Activated CD8-positive, alpha-beta T cell treated with anti-CD3 and anti-CD28 coated beads, Interleukin-2, amount 10 ng/mL, durations not matched to agents 7 days and 5 days (primary cell): ENCODE measurements around the gene REPS2. TPM values are rescaled to one million over a fixed set of nuclear protein-coding genes. Genes with fewer than 3 reads are reported as not detected.

Experiments
- ATAC-seq: fragments of 150-1000 bp; cut with Tn5 transposase; one replicate; pipeline ENCODE4 v1.10.0; 2021; ENCODE audit warnings: moderate library complexity
- CTCF ChIA-PET: fragments of 350-600 bp; sonication (Branson Sonifier 250); formaldehyde crosslinking; loops from one replicate; lab custom pipeline; 2021; ENCODE audit warnings: antibody characterized with exemption; lab: Charles Lee
- POLR2A ChIA-PET: fragments of 350-600 bp; sonication (Branson Sonifier 250); formaldehyde crosslinking; loops from one replicate; lab custom pipeline; 2021; ENCODE audit warnings: antibody characterized with exemption; lab: Charles Lee
- DNase-seq: peaks from one replicate; pipeline ENCODE4 v3.0.0-alpha.2; 2020
- H3K27ac Mint-ChIP-seq: one replicate; pipeline ENCODE4 v1.8.0; 2021; ENCODE audit warnings: mild to moderate bottlenecking, mixed read lengths
- H3K27me3 Mint-ChIP-seq: one replicate; pipeline ENCODE4 v1.8.0; 2021; ENCODE audit warnings: low read depth, mixed read lengths
- H3K36me3 Mint-ChIP-seq: one replicate; pipeline ENCODE4 v1.8.0; 2021; ENCODE audit warnings: low read depth, mixed read lengths
- H3K4me1 Mint-ChIP-seq: one replicate; pipeline ENCODE4 v1.8.0; 2021; ENCODE audit warnings: low read depth, mixed read lengths
- H3K4me3 Mint-ChIP-seq: one replicate; pipeline ENCODE4 v1.8.0; 2021; ENCODE audit warnings: mild to moderate bottlenecking, mixed read lengths
- H3K9me3 Mint-ChIP-seq: one replicate; pipeline ENCODE4 v1.8.0; 2022; ENCODE audit warnings: mixed read lengths; ENCODE audit not compliant: insufficient read depth
- total RNA-seq, 2 experiments: library from RNA; stranded (reverse); gene quantifications; one replicate each; pipeline ENCODE4 v1.2.3, GENCODE V29; 2021

The REPS2 gene
- total RNA-seq, result not detected

DNA sequence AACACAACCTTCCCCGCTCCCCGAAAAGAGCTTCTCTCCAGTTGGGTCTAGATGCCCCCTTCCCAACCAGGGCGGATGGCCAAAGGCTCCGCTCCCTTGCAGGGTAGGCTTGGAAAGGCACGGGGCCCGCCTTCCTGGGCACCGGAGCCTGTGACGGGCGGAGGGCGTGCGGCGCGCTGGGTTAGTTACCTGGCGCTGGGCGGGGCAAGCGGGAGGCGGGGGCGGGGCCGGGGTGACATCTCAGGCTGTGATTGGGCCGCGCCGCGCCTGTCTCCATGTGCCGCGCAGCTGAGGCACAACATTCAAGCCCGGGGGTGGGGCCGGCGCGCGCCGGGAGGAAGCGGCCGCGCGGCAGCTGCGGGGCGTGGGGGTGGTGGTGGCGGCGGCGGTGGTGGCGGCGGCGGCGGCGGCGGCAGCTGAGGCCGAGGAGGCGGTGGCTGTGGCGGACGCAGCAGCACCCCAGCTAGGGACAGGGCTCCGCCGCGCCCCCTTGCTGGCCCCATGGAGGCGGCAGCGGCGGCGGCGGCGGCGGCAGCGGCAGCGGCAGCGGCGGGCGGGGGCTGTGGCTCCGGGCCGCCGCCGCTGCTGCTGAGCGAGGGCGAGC lies at the start of gene REPS2:
TSS of gene REPS2 (plus strand) at position 298 of the 604 bp plus-strand sequence. CDS start at position 502, 204 bp downstream.
- Mint-ChIP-seq H3K36me3 (no peaks in the 10 kb centered on the region), H3K4me1 (peaks cover 5% of the 10 kb centered on the region), H3K27ac (no peak within 1 kb of the TSS), H3K27me3 (peaks cover 18% of the 10 kb centered on the region), H3K9me3 (no peaks in the 10 kb centered on the region), H3K4me3 (peak within 1 kb of the TSS; percentile 62)
- DNase-seq (peak; percentile 72), ATAC-seq (peak; percentile 94)
- CTCF ChIA-PET, result interaction anchor here (1.3 kb wide), 1 partner anchor 54 kb away, joined by 3 read pairs; no protein-coding TSS in a partner anchor
- POLR2A ChIA-PET, result no interaction called here

DNA sequence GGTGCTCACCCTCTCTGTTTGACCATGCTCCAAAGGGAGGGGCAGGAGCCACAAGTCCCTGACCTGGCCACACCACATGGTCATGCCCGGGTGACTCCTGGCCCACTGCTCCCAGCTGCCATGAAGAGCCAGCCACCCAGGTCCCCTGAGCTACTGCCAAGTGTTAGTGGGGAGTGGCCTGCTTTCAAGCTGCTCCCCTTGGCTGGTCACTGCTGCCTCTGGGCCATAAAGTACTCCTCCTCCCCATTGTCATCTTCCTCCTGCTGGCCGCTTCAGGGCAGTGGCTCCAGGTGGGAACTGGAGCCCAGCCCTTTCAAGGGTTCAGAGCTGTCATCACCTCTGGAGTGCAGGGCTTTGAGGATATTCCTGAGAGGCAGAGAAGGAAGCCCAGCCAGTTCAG lies 49.0 kb upstream of the REPS2 start:
- CTCF ChIA-PET, result no interaction called here
- Mint-ChIP-seq H3K4me1 (peaks cover 5% of the 10 kb centered on the region), H3K4me3 (no peak overlapping the region), H3K36me3 (no peaks in the 10 kb centered on the region), H3K27ac (no peak overlapping the region), H3K27me3 (peaks cover 8% of the 10 kb centered on the region), H3K9me3 (no peaks in the 10 kb centered on the region)
- DNase-seq (no peak), ATAC-seq (no peak)
- POLR2A ChIA-PET, result no interaction called here

DNA sequence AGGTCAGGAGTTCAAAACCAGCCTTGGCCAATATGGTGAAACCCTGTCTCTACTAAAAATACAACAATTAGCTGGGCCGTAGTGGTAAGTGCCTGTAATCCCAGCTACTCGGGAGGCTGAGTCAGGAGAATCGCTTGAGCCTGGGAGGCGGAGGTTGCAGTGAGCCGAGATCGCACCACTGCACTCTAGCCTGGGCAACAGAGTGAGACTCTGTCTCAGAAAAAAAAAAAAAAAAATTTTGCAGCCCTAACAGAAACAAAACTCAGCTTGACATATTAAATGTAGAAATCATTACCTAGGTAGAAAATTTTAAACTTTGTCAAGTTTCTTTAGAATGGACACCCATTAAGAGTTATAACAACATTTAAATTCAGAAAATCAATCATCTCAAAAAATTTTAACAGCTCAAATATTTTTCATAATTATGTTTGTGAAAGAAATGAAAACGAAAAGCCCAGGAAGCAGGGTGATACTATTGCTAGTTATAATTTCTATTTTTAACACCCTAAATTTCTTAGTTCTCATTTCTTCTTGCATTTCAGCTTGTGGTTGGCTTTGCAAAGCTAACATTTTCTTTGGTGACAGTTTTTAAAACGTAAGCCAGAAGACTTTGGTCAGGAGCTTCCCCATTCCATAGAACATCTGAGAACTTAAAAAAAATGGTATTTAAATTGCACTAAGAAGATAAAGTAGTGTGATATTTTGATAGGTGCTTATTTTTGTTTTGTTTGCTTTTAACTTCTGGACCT lies 43.0 kb upstream of the REPS2 start:
- ChIA-PET CTCF (interaction anchor here (0.9 to 1.4 kb wide), 2 partner anchors 11 to 21 kb away, joined by 3 read pairs; no protein-coding TSS in a partner anchor), POLR2A (no interaction called here)
- Mint-ChIP-seq H3K4me3 (no peak overlapping the region), H3K27me3 (peaks cover 6% of the 10 kb centered on the region), H3K27ac (no peak overlapping the region), H3K36me3 (no peaks in the 10 kb centered on the region), H3K4me1 (no peaks in the 10 kb centered on the region), H3K9me3 (no peaks in the 10 kb centered on the region)
- DNase-seq (no peak), ATAC-seq (no peak)

DNA sequence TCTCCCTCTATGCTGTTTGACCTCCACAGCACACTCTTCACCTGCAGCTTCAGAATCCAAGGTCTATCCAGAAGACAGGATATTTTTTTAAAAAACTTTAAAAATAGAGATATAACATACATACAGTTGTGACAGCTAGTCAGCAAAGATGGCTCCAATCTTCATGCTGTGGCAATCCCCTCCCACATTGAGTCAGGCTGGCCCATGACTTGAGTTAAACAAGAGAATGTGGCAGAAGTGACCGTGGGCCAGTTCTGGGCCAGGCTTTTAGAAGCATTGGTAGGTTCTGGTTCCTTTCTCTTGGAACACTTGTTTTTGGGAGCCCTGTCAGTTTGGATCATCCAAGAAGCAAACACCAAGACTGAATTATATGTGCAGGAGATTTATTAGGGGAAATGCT lies 36.1 kb upstream of the REPS2 start:
- no peaks in the 10 kb centered on the region for H3K9me3 Mint-ChIP-seq
- CTCF ChIA-PET, result interaction anchor here (0.7 kb wide), 1 partner anchor 509 kb away, joined by 3 read pairs; no protein-coding TSS in a partner anchor
- H3K27me3 Mint-ChIP-seq, result no peaks in the 10 kb centered on the region
- no peak overlapping the region for H3K27ac Mint-ChIP-seq
- no peaks in the 10 kb centered on the region for H3K36me3 Mint-ChIP-seq
- ATAC-seq, result no peak
- H3K4me1 Mint-ChIP-seq, result no peaks in the 10 kb centered on the region
- DNase-seq, result no peak
- POLR2A ChIA-PET, result no interaction called here
- no peak overlapping the region for H3K4me3 Mint-ChIP-seq

DNA sequence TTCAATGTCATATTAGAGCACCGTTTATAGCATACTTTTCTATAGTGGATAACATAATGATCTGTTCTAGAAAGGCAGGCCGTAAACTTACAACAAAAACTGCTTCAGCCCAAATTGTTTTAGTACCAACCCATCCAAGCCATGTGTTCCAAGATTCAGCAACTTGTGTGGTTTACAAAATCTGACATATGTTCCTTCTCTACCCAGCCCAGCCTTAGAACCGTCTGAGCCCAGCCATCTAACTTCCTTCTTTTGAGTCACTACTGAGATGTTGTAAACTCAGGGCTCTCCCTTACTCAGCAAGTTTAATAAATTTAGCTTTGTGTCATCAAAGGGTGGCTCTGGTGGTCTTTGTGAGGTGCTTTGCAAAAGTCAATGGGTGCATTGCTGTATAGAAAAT lies 32.4 kb upstream of the REPS2 start:
- peaks cover 2% of the 10 kb centered on the region for H3K27me3 Mint-ChIP-seq
- H3K36me3 Mint-ChIP-seq, result no peaks in the 10 kb centered on the region
- H3K4me3 Mint-ChIP-seq, result no peak overlapping the region
- H3K9me3 Mint-ChIP-seq, result no peaks in the 10 kb centered on the region
- POLR2A ChIA-PET, result no interaction called here
- CTCF ChIA-PET, result no interaction called here
- no peaks in the 10 kb centered on the region for H3K4me1 Mint-ChIP-seq
- H3K27ac Mint-ChIP-seq, result no peak overlapping the region
- no peak for DNase-seq
- no peak for ATAC-seq

DNA sequence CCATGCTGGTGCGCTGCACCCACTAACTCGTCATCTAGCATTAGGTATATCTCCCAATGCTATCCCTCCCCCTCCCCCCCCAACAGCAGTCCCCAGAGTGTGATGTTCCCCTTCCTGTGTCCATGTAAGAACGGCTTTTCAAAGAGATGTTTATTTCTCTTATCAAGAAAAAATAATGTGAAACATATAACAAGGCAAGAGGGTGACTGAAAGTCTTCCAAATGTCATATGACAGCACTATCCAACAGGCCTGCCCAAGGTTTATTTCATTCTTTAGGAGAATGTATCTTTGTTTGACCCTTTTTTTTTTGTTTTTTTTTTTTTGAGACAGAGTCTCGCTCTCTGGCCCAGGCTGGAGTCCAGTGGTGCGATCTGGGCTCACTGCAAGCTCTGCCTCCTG lies 29.9 kb upstream of the REPS2 start:
- no peak overlapping the region for H3K27ac Mint-ChIP-seq
- no peak overlapping the region for H3K4me3 Mint-ChIP-seq
- POLR2A ChIA-PET, result no interaction called here
- DNase-seq (no peak), ATAC-seq (no peak)
- H3K27me3 Mint-ChIP-seq, result peaks cover 4% of the 10 kb centered on the region
- no peaks in the 10 kb centered on the region for H3K9me3 Mint-ChIP-seq
- H3K36me3 Mint-ChIP-seq, result no peaks in the 10 kb centered on the region
- CTCF ChIA-PET, result interaction anchor here (1.2 kb wide), 1 partner anchor 24 kb away, joined by 3 read pairs; no protein-coding TSS in a partner anchor
- H3K4me1 Mint-ChIP-seq, result no peaks in the 10 kb centered on the region

DNA sequence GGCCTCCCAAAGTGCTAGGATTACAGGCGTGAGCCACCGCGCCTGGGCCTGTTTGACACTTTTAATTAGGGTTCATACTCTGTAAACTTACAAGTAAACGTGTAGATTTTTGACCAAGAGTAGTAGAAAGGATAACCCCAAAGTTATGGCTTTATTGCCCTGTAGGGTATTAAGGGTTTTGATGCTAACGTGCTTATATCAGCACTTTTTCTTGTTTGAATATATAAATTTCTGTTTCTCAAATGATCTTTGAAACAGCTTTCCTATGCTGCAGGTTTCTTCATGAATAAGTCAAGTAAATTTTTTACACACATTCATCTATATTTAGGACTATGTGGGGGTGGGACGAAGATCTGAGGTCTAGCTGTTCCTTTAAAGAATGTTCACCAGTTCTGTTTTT lies 29.3 kb upstream of the REPS2 start:
- no peak for DNase-seq
- no peak overlapping the region for H3K4me3 Mint-ChIP-seq
- ChIA-PET POLR2A (no interaction called here), CTCF (interaction anchor here (1.2 kb wide), 1 partner anchor 25 kb away, joined by 3 read pairs; no protein-coding TSS in a partner anchor)
- H3K4me1 Mint-ChIP-seq, result no peaks in the 10 kb centered on the region
- H3K27ac Mint-ChIP-seq, result no peak overlapping the region
- no peaks in the 10 kb centered on the region for H3K36me3 Mint-ChIP-seq
- H3K9me3 Mint-ChIP-seq, result no peaks in the 10 kb centered on the region
- peaks cover 5% of the 10 kb centered on the region for H3K27me3 Mint-ChIP-seq
- no peak for ATAC-seq

DNA sequence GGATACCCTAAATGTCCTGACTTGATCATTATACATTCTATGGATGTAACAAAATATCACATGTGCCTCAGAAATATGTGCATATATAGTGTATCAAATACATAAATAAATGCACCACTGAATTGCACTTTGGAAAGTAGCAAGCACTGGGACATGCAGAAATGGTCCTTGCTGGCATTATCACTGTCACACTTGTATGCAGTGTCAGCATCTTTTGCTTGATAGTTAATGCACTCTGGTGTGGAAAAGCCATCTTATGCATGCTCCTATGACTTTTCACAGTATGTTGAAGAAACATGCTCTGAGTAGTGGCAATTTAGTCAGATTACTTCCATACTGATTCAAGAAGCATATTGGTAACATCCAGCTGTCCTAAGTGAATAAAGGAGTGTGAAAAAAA lies 27.5 kb upstream of the REPS2 start:
- POLR2A ChIA-PET, result no interaction called here
- no peak overlapping the region for H3K27ac Mint-ChIP-seq
- H3K36me3 Mint-ChIP-seq, result no peaks in the 10 kb centered on the region
- ATAC-seq (no peak), DNase-seq (no peak)
- H3K4me1 Mint-ChIP-seq, result no peaks in the 10 kb centered on the region
- CTCF ChIA-PET, result no interaction called here
- H3K9me3 Mint-ChIP-seq, result no peaks in the 10 kb centered on the region
- H3K4me3 Mint-ChIP-seq, result no peak overlapping the region
- peaks cover 5% of the 10 kb centered on the region for H3K27me3 Mint-ChIP-seq

DNA sequence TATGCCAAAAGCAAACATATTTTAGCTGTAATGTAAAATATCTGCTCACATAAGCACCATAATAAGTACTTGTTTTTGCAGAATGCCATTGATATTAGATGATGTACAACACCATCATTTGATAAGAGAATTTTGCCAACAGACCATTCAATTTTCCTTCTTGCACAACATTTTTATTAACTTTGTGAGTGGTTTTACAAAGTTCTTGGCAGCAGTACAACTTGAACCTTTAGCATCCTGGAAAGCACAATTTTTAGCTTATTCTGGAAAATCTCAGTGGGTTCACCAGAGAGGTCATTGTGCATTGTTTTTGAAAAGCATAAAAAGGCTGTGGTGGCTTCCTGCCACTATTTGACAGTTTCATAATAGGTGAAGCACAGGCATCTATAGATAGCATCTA lies 26.4 kb upstream of the REPS2 start:
- Mint-ChIP-seq H3K4me3 (no peak overlapping the region), H3K9me3 (no peaks in the 10 kb centered on the region), H3K36me3 (no peaks in the 10 kb centered on the region), H3K27me3 (peaks cover 5% of the 10 kb centered on the region), H3K4me1 (no peaks in the 10 kb centered on the region), H3K27ac (no peak overlapping the region)
- DNase-seq (no peak), ATAC-seq (no peak)
- ChIA-PET POLR2A (no interaction called here), CTCF (interaction anchor here (0.7 kb wide), 1 partner anchor 24 kb away, joined by 4 read pairs; no protein-coding TSS in a partner anchor)

DNA sequence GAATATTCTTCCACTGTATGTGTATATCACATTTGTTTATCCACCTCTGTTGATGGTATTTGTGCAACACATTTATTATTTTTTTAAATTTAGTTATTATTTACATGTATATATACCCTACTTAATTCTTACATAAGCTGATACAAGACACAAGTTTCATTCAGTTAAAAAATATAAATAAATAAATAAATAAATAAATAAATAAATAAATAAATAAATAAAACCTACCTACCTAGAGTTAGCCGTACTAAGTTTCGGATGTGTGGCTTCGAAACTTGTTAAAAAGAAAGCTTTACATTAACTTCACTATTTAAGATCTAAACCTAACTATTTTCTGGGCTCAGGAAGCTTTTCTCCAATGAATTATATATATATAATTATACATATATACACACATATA lies 23.3 kb upstream of the REPS2 start:
- no peak for ATAC-seq
- H3K27me3 Mint-ChIP-seq, result peaks cover 5% of the 10 kb centered on the region
- POLR2A ChIA-PET, result no interaction called here
- DNase-seq, result no peak
- no peaks in the 10 kb centered on the region for H3K36me3 Mint-ChIP-seq
- H3K9me3 Mint-ChIP-seq, result no peaks in the 10 kb centered on the region
- H3K27ac Mint-ChIP-seq, result no peak overlapping the region
- no peak overlapping the region for H3K4me3 Mint-ChIP-seq
- H3K4me1 Mint-ChIP-seq, result no peaks in the 10 kb centered on the region
- CTCF ChIA-PET, result no interaction called here

DNA sequence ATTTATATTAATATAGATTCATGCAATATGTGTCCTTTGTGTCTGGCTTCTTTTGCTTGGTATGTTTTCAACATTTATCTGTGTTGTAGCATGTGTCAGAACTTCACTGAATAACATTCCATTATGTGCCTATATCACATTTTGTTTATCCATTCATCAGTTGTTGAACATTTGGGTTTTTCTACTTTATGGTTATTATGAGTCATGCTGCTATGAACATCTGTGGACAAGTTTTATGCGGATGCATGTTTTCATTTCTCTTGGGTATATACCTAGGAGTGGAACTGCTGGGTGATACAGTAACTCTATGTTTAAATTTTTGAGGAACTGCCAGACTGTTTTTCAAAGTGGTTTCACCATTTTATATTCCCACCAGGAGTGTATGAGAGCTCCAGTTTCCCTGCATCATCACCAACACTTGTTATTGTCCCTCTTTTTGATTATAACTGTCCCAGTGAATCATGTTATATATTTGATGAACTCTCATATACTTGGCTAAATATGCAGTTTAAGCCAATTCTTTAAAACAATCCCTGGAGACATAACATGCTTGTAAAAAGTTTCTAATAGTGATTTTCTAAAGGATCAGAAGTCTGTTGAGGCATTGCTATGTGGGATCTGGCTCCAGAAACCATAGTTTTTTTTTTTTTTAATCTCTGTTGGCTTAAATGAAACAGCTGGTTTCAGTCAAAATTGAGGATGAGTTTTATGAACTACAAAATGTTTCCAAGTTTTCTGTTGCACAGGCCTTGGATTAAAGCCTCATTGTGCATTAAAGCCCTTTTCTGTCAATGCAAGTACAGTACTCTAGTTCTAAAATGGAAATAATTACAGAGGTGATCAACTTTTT lies 21.6 kb upstream of the REPS2 start:
- POLR2A ChIA-PET, result no interaction called here

More for the DNA sequence above, 21.6 kb upstream of the REPS2 start:
- DNase-seq (no peak), ATAC-seq (no peak)
- Mint-ChIP-seq H3K9me3 (no peaks in the 10 kb centered on the region), H3K4me3 (no peak overlapping the region), H3K27ac (no peak overlapping the region), H3K4me1 (no peaks in the 10 kb centered on the region), H3K36me3 (no peaks in the 10 kb centered on the region), H3K27me3 (peaks cover 2% of the 10 kb centered on the region)
- CTCF ChIA-PET, result no interaction called here
